H1 (cell line): Measurements from ENCODE around the gene TNRC6C. TPM values are rescaled to one million over a fixed set of nuclear protein-coding genes. Genes with fewer than 3 reads are reported as not detected.

ENCODE experiments used
- CTCF ChIA-PET: fragments of 300-600 bp; sonication (Branson Sonifier 250); formaldehyde crosslinking; loops from one replicate; lab custom pipeline; 2021; ENCODE audit not compliant: partially characterized antibody; lab: Charles Lee
- POLR2A ChIA-PET: fragments of 300-600 bp; sonication (Branson Sonifier 250); formaldehyde crosslinking; loops from one replicate; lab custom pipeline; 2021; ENCODE audit warnings: inconsistent platforms; ENCODE audit not compliant: partially characterized antibody; lab: Charles Lee
- DNase-seq, 2 experiments: peaks; one replicate each; pipeline versions ENCODE4 v3.0.0 to v3.0.0-alpha.2; 2010 to 2022; ENCODE audit warnings: low spot score in 2 of 2, low read depth in 1 of 2, mixed read lengths in 1 of 2
- FAIRE-seq: peaks from 2 replicates; lab custom pipeline; 2011; peaks lifted over from hg19 to GRCh38; lab: Jason Lieb, UNC
- H2AFZ ChIP-seq: 2 replicates; pipeline ENCODE4 v1.8.1; 2012; ENCODE audit warnings: low read length, inconsistent platforms
- H2AK5ac ChIP-seq: 2 replicates; pipeline ENCODE4 v1.6.1; 2013; ENCODE audit warnings: low read depth, low read length
- H2BK120ac ChIP-seq: replicated peaks from 2 replicates; pipeline ENCODE3; 2013; ENCODE audit warnings: low read depth, low read length, inconsistent platforms
- H2BK12ac ChIP-seq: 2 replicates; pipeline ENCODE4 v1.6.1; 2013; ENCODE audit warnings: low read depth, low read length
- H2BK15ac ChIP-seq: 2 replicates; pipeline ENCODE4 v1.6.1; 2013; ENCODE audit warnings: low read length
- H2BK20ac ChIP-seq: 2 replicates; pipeline ENCODE4 v1.6.1; 2013; ENCODE audit warnings: low read length
- H2BK5ac ChIP-seq: 2 replicates; pipeline ENCODE4 v1.6.1; 2013; ENCODE audit warnings: low read depth, low read length
- H3K14ac ChIP-seq: 2 replicates; pipeline ENCODE4 v1.6.1; 2013; ENCODE audit warnings: inconsistent platforms; ENCODE audit not compliant: insufficient read length
- H3K18ac ChIP-seq: 2 replicates; pipeline ENCODE4 v1.6.1; 2013; ENCODE audit warnings: low read length; ENCODE audit errors: extremely low read depth
- H3K23ac ChIP-seq: 2 replicates; pipeline ENCODE4 v1.6.1; 2013; ENCODE audit warnings: inconsistent platforms; ENCODE audit not compliant: insufficient read length
- H3K23me2 ChIP-seq: 2 replicates; pipeline ENCODE4 v1.6.1; 2013; ENCODE audit warnings: low read depth, low read length
- H3K27ac ChIP-seq: 2 replicates; pipeline ENCODE4 v1.6.1; 2011; ENCODE audit warnings: low read depth, low read length, inconsistent platforms
- H3K27me3 ChIP-seq, 4 experiments: replicated peaks in 1 of 4; 1 replicate in 1 of 4; 2 replicates in 3 of 4; pipeline versions ENCODE4 v1.6.1 to v1.8.1; 2011 to 2013; ENCODE audit warnings: low read length in 3 of 4, mild to moderate bottlenecking in 3 of 4, inconsistent platforms in 2 of 4, mixed read lengths in 2 of 4, moderate library complexity in 1 of 4; ENCODE audit not compliant: control insufficient read depth in 3 of 4, insufficient read depth in 3 of 4; ENCODE audit errors: extremely low read depth in 1 of 4
- H3K36me3 ChIP-seq, 4 experiments: 2 replicates each; pipeline versions ENCODE4 v1.6.1 to v1.8.1; 2011 to 2013; ENCODE audit warnings: mild to moderate bottlenecking in 4 of 4, low read length in 3 of 4, moderate library complexity in 2 of 4, control low read depth in 1 of 4, inconsistent platforms in 1 of 4; ENCODE audit not compliant: insufficient read depth in 4 of 4, control insufficient read depth in 2 of 4
- H3K4ac ChIP-seq: replicated peaks from 2 replicates; pipeline ENCODE3; 2013; ENCODE audit warnings: low read length, low read depth, mixed read lengths, inconsistent platforms; ENCODE audit not compliant: insufficient read length
- H3K4me1 ChIP-seq, 4 experiments: replicated peaks in 1 of 4; 1 replicate in 1 of 4; 2 replicates in 3 of 4; pipeline versions ENCODE4 v1.6.1 to v1.8.1; 2011 to 2013; ENCODE audit warnings: low read length in 3 of 4, inconsistent platforms in 2 of 4, mixed read lengths in 1 of 4; ENCODE audit not compliant: insufficient read depth in 4 of 4, control insufficient read depth in 3 of 4
- H3K4me2 ChIP-seq, 2 experiments: 2 replicates each; pipeline versions ENCODE4 v1.6.1 to v1.8.1; 2011 to 2013; ENCODE audit warnings: low read depth in 2 of 2, low read length in 2 of 2, control low read depth in 1 of 2, inconsistent platforms in 1 of 2, mild to moderate bottlenecking in 1 of 2; ENCODE audit not compliant: insufficient read depth in 1 of 2
- H3K4me3 ChIP-seq, 4 experiments: fragments of 200-600, 300-600 bp in 1 of 4; sonication (generic), shearing (Covaris generic), sonication (Bioruptor Twin) in 1 of 4; 2 replicates each; pipeline versions ENCODE4 v1.5.1 to v1.8.1; 2011 to 2016; ENCODE audit warnings: low read length in 4 of 4, low read depth in 3 of 4, control low read depth in 2 of 4, inconsistent platforms in 2 of 4, mild to moderate bottlenecking in 2 of 4, mixed read lengths in 1 of 4, moderate library complexity in 1 of 4; ENCODE audit not compliant: insufficient read depth in 2 of 4; ENCODE audit errors: extremely low read depth in 1 of 4
- H3K56ac ChIP-seq: replicated peaks from 2 replicates; pipeline ENCODE3; 2013; ENCODE audit warnings: low read depth, mild to moderate bottlenecking, mixed read lengths, low read length, inconsistent platforms; ENCODE audit not compliant: insufficient read length
- H3K79me1 ChIP-seq: 2 replicates; pipeline ENCODE4 v1.6.1; 2013; ENCODE audit warnings: low read depth, low read length, control low read depth
- H3K79me2 ChIP-seq, 2 experiments: 2 replicates each; pipeline versions ENCODE4 v1.6.1 to v1.8.1; 2012 to 2013; ENCODE audit warnings: low read length in 2 of 2, mild to moderate bottlenecking in 2 of 2, inconsistent platforms in 1 of 2; ENCODE audit not compliant: insufficient read depth in 2 of 2, control insufficient read depth in 1 of 2
- H3K9ac ChIP-seq, 4 experiments: replicated peaks in 1 of 4; 1 replicate in 1 of 4; 2 replicates in 3 of 4; pipeline versions ENCODE4 v1.6.1 to v1.8.1; 2011 to 2013; ENCODE audit warnings: low read depth in 3 of 4, low read length in 3 of 4, control low read depth in 2 of 4, mild to moderate bottlenecking in 2 of 4, moderate library complexity in 2 of 4, inconsistent platforms in 1 of 4; ENCODE audit errors: extremely low read depth in 1 of 4
- H3K9me3 ChIP-seq, 2 experiments: 2 replicates each; pipeline versions ENCODE4 v1.6.1 to v1.8.1; 2012 to 2013; ENCODE audit warnings: mild to moderate bottlenecking in 2 of 2, moderate library complexity in 2 of 2, control low read depth in 1 of 2, inconsistent platforms in 1 of 2, low read depth in 1 of 2, low read length in 1 of 2, mixed read lengths in 1 of 2; ENCODE audit not compliant: insufficient read depth in 2 of 2
- H4K20me1 ChIP-seq, 2 experiments: replicated peaks in 1 of 2; 2 replicates each; pipeline versions ENCODE3 to v1.8.1; 2011 to 2013; ENCODE audit warnings: inconsistent platforms in 2 of 2, low read length in 2 of 2, mild to moderate bottlenecking in 1 of 2; ENCODE audit not compliant: insufficient read depth in 2 of 2, control insufficient read depth in 1 of 2
- H4K5ac ChIP-seq: 2 replicates; pipeline ENCODE4 v1.6.1; 2013; ENCODE audit warnings: low read length, low read depth, mixed read lengths, inconsistent platforms; ENCODE audit not compliant: insufficient read length
- H4K8ac ChIP-seq: 2 replicates; pipeline ENCODE4 v1.8.0; 2013; ENCODE audit warnings: mild to moderate bottlenecking, moderate library complexity, low read length, inconsistent platforms; ENCODE audit not compliant: insufficient read depth; ENCODE audit errors: extremely low read depth
- H4K91ac ChIP-seq: replicated peaks from 2 replicates; pipeline ENCODE3; 2013; ENCODE audit warnings: low read length, mixed read lengths, inconsistent platforms; ENCODE audit not compliant: insufficient read length
- CBX5 ChIP-seq: fragments of 300-800, 300-1000 bp; sonication (generic); IDR thresholded peaks from 2 replicates; pipeline ENCODE4 v1.7.1; 2016; ENCODE audit warnings: antibody characterized with exemption, low read length, low read depth
- CEBPB ChIP-seq: IDR thresholded peaks from 2 replicates; pipeline ENCODE4 v1.6.1; 2012; ENCODE audit warnings: low read depth, low read length
- CREB1 ChIP-seq: IDR thresholded peaks from 2 replicates; pipeline ENCODE4 v1.6.1; 2012; ENCODE audit warnings: inconsistent platforms
- E2F6 ChIP-seq: IDR thresholded peaks from 2 replicates; pipeline ENCODE4 v1.6.1; 2012; ENCODE audit warnings: inconsistent platforms
- JUN ChIP-seq: IDR thresholded peaks from 2 replicates; pipeline ENCODE4 v1.6.1; 2011; ENCODE audit warnings: low read depth, mild to moderate bottlenecking, improper control_type of control experiment, low read length
- POU5F1 ChIP-seq: IDR thresholded peaks from 2 replicates; pipeline ENCODE4 v1.6.1; 2011; ENCODE audit warnings: low read depth, mild to moderate bottlenecking, low read length, moderate library complexity
- RFX5 ChIP-seq: IDR thresholded peaks from 2 replicates; pipeline ENCODE4 v1.6.1; 2011; ENCODE audit warnings: low read depth, low read length, improper control_type of control experiment, borderline replicate concordance
- SAP30 ChIP-seq: fragments of 300-600 bp; sonication (generic); IDR thresholded peaks from 2 replicates; pipeline ENCODE4 v1.7.1; 2012; ENCODE audit warnings: low read length, moderate library complexity, mild to moderate bottlenecking, inconsistent platforms; ENCODE audit not compliant: insufficient read depth, insufficient replicate concordance
- TAF1 ChIP-seq: IDR thresholded peaks from 2 replicates; pipeline ENCODE4 v1.6.1; 2011; ENCODE audit warnings: mild to moderate bottlenecking, low read depth, low read length
- WGBS, 2 experiments: shearing (Covaris generic) in 1 of 2; methylation state at CpG; one replicate each; pipeline versions ENCODE4 v1.1.6 to v1.1.7; 2013 to 2015; ENCODE audit warnings: low lambda C conversion rate in 2 of 2, mixed read lengths in 2 of 2, inconsistent platforms in 1 of 2, low coverage in 1 of 2, missing lambda C conversion rate in 1 of 2; ENCODE audit not compliant: insufficient replicate concordance in 2 of 2, insufficient coverage in 1 of 2, insufficient read length in 1 of 2; ENCODE audit errors: extremely low coverage in 1 of 2, missing lambda C conversion rate in 1 of 2; 5-methylcytosine and 5-hydroxymethylcytosine counted together
- polyA plus RNA-seq, 7 experiments: library from polyadenylated mRNA; depleted of rRNA in 3 of 7; stranded (reverse) in 5 of 7; unstranded in 2 of 7; fragments of >200 nt in 5 of 7; fragments of 200-250 nt in 2 of 7; gene quantifications; 1 replicate in 5 of 7; 2 replicates in 1 of 7; 4 replicates in 1 of 7; pipeline versions ENCODE4 v1.2.1 to v1.2.3, GENCODE V29; 2011 to 2013; ENCODE audit warnings: missing spikeins in 2 of 7, mixed read lengths in 2 of 7
- total RNA-seq: library from RNA; stranded (reverse); fragmentation: NEBNext Ultra II Directional; extraction: Animal tissue kit (Norgen Biotek cat#: 25700); gene quantifications from 2 replicates; pipeline ENCODE4 v1.2.1, GENCODE V29; 2021

The TNRC6C gene
- total and polyA plus RNA-seq, 2 of the 8 experiments (the other 6 are each of a cell fraction or from before 2014, with no cell fraction given) = 2.8 to 28.9 TPM

- DNase-seq (no peak), FAIRE-seq (no peak)
- Histone ChIP-seq H3K36me3 (peaks cover 4 to 23% (median 14%) of the 10 kb centered on the region in 4 experiments; a peak in 5 of 8 replicates), H3K23me2 (no peaks in the 10 kb centered on the region), H2BK15ac (no peak overlapping the region), H2BK12ac (no peak overlapping the region), H3K18ac (no peak overlapping the region), H4K5ac (no peak overlapping the region), H4K8ac (no peak overlapping the region), H3K27me3 (no peaks in the 10 kb centered on the region), H3K9ac (no peak overlapping the region), H3K9me3 (no peaks in the 10 kb centered on the region), H3K79me1 (peaks cover 2% of the 10 kb centered on the region; the same call in 1 of the 2 replicates), H2BK20ac (no peak overlapping the region), H3K4me2 (no peak overlapping the region), H2AK5ac (no peak overlapping the region), H4K20me1 (peaks cover 0 to 5% of the 10 kb centered on the region in 2 experiments), H3K4me1 (no peaks in the 10 kb centered on the region), H3K4ac (no peak overlapping the region), H3K56ac (no peak overlapping the region), H3K27ac (no peak overlapping the region), H3K23ac (no peak overlapping the region), H2BK120ac (no peak overlapping the region), H4K91ac (no peak overlapping the region), H3K79me2 (no peaks in the 10 kb centered on the region), H2BK5ac (no peak overlapping the region; the same call in 1 of the 2 replicates), H3K14ac (no peak overlapping the region), H3K4me3 (no peak overlapping the region), H2AFZ (no peak overlapping the region)
- 95% methylated on average over 9 of the region's 9 CpGs; no CpG with 5 or more reads in 1 of the 2 experiments for WGBS, 2 experiments
- CTCF ChIA-PET = interaction anchor here (0.6 to 3.4 kb wide), 5 partner anchors 15 to 237 kb away, joined by 3 to 13 read pairs (median 5); no protein-coding TSS in a partner anchor
- TF ChIP-seq TAF1 (no peak), JUN (no peak), RFX5 (no peak), E2F6 (no peak), POU5F1 (no peak), CREB1 (no peak), CEBPB (no peak), SAP30 (no peak), CBX5 (no peak)
- POLR2A ChIA-PET = interaction anchor here (1.1 kb wide), 1 partner anchor 10 kb away, joined by 3 read pairs; no protein-coding TSS in a partner anchor
Observed at GRCh38 chr17:78034429-78035091, 76.1 kb downstream of the TNRC6C start.
